GM19324 (cell line): ENCODE results near the gene NKX2-1.
"Not testable (repeated sequence)": the region's sequence is repeated elsewhere in the genome, so short reads cannot be mapped to it uniquely, and the experiment has no call there.

Experiments used
- ATAC-seq: cut with Tn5 transposase; IDR thresholded peaks from one replicate; pipeline ENCODE4 v1.9.1; 2021; ENCODE audit warnings: mild to moderate bottlenecking, moderate library complexity; ENCODE audit not compliant: unreplicated experiment, low FRiP score

Gene NKX2-1

GRCh38 chr14:36519431-36520321 lies at the start of gene NKX2-1:
TSS of gene NKX2-1 (minus strand) at chr14:36520232. CDS start at chr14:36520129, 103 bp downstream.
- ATAC-seq, result no peak

- no peak for ATAC-seq
Observed at GRCh38 chr14:36556811-36557433, 36.9 kb upstream of the NKX2-1 start.

GRCh38 chr14:36555998-36556743 lies 36.1 kb upstream of the NKX2-1 start:
- no peak for ATAC-seq

- ATAC-seq, result no peak
Observed at GRCh38 chr14:36553656-36554260, 33.7 kb upstream of the NKX2-1 start.

GRCh38 chr14:36550899-36551298 lies 30.9 kb upstream of the NKX2-1 start:
- no peak for ATAC-seq

- ATAC-seq, result not testable (repeated sequence)
Observed at GRCh38 chr14:36544280-36544679, 24.2 kb upstream of the NKX2-1 start.

- ATAC-seq, result no peak
Observed at GRCh38 chr14:36538051-36538450, 18.0 kb upstream of the NKX2-1 start.

- ATAC-seq, result no peak
Observed at GRCh38 chr14:36529062-36529461, 9.0 kb upstream of the NKX2-1 start.

GRCh38 chr14:36525746-36526099 lies 5.7 kb upstream of the NKX2-1 start:
- no peak for ATAC-seq

GRCh38 chr14:36524874-36525745 lies 5.1 kb upstream of the NKX2-1 start:
- no peak for ATAC-seq

GRCh38 chr14:36524220-36524837 lies 4.3 kb upstream of the NKX2-1 start:
- ATAC-seq, result no peak

GRCh38 chr14:36522972-36523715 lies 3.1 kb upstream of the NKX2-1 start:
- ATAC-seq, result no peak

- no peak for ATAC-seq
Observed at GRCh38 chr14:36522347-36522971, 2.4 kb upstream of the NKX2-1 start.

GRCh38 chr14:36521598-36522345 lies 1.7 kb upstream of the NKX2-1 start:
- ATAC-seq, result no peak

- no peak for ATAC-seq
Observed at GRCh38 chr14:36520601-36521525, 831 bp upstream of the NKX2-1 start.

- ATAC-seq, result no peak
Observed at GRCh38 chr14:36518586-36519430, 1.2 kb downstream of the NKX2-1 start.
